CD14-positive monocyte (primary cell): Measurements from ENCODE around the gene LRBA. TPM values are rescaled to one million over a fixed set of nuclear protein-coding genes. Genes with fewer than 3 reads are reported as not detected.

ENCODE experiments used
- DNase-seq, 3 donors: peaks; one replicate each; pipeline ENCODE4 v3.0.0-alpha.2; 2011 to 2022
- H2AFZ ChIP-seq: 2 replicates; pipeline ENCODE4 v1.6.0; 2012; ENCODE audit warnings: mild to moderate bottlenecking, low read depth, low read length, inconsistent platforms; ENCODE audit not compliant: insufficient read depth, poor library complexity, severe bottlenecking
- H3K27ac ChIP-seq, 2 donors: 1 replicate in 1 of 2; 2 replicates in 1 of 2; pipeline ENCODE4 v1.5.1; 2012 to 2013; ENCODE audit warnings: low read length in 2 of 2, control low read depth in 1 of 2, inconsistent platforms in 1 of 2, low read depth in 1 of 2, mild to moderate bottlenecking in 1 of 2
- H3K27me3 ChIP-seq, 2 donors: one replicate each; pipeline versions ENCODE4 v1.6.0 to v1.6.1; 2011 to 2013; ENCODE audit warnings: low read length in 2 of 2; ENCODE audit not compliant: control insufficient read depth in 2 of 2, insufficient read depth in 2 of 2
- H3K36me3 ChIP-seq, 2 donors: replicated peaks in 1 of 2; 1 replicate in 1 of 2; 2 replicates in 1 of 2; pipeline versions ENCODE4 v1.5.1 to v1.6.1; 2012 to 2013; ENCODE audit warnings: low read length in 2 of 2, control low read depth in 1 of 2, inconsistent platforms in 1 of 2, mild to moderate bottlenecking in 1 of 2; ENCODE audit not compliant: insufficient read depth in 2 of 2, control insufficient read depth in 1 of 2
- H3K4me1 ChIP-seq, 2 donors: 1 replicate in 1 of 2; 2 replicates in 1 of 2; pipeline versions ENCODE4 v1.5.1 to v1.6.1; 2012 to 2013; ENCODE audit warnings: low read length in 2 of 2, control low read depth in 1 of 2, inconsistent platforms in 1 of 2, mild to moderate bottlenecking in 1 of 2, moderate library complexity in 1 of 2; ENCODE audit not compliant: insufficient read depth in 2 of 2, control insufficient read depth in 1 of 2
- H3K4me2 ChIP-seq: replicated peaks from 2 replicates; pipeline ENCODE3; 2012; ENCODE audit warnings: low read length, moderate library complexity, mild to moderate bottlenecking; ENCODE audit not compliant: poor library complexity, severe bottlenecking; ENCODE audit errors: extremely low read depth
- H3K4me3 ChIP-seq, 3 experiments: fragments of 200-600 bp in 1 of 3; sonication (generic) in 1 of 3; replicated peaks in 1 of 3; 1 replicate in 2 of 3; 2 replicates in 1 of 3; pipeline ENCODE4 v1.5.1; 2011 to 2013; ENCODE audit warnings: low read length in 3 of 3, mild to moderate bottlenecking in 3 of 3, control low read depth in 2 of 3, low read depth in 2 of 3, inconsistent platforms in 1 of 3, moderate library complexity in 1 of 3
- H3K79me2 ChIP-seq: 2 replicates; pipeline ENCODE4 v1.6.0; 2012; ENCODE audit warnings: mild to moderate bottlenecking, control low read depth, inconsistent platforms, low read length, moderate library complexity; ENCODE audit not compliant: insufficient read depth
- H3K9ac ChIP-seq: 2 replicates; pipeline ENCODE4 v1.6.0; 2017; ENCODE audit warnings: low read length, mild to moderate bottlenecking; ENCODE audit not compliant: insufficient read depth, poor library complexity, severe bottlenecking
- H3K9me3 ChIP-seq, 2 donors: replicated peaks in 1 of 2; 1 replicate in 1 of 2; 2 replicates in 1 of 2; pipeline versions ENCODE4 v1.5.1 to v1.6.1; 2012 to 2013; ENCODE audit warnings: low read length in 2 of 2, control low read depth in 1 of 2; ENCODE audit not compliant: control insufficient read depth in 1 of 2, insufficient read depth in 1 of 2
- H4K20me1 ChIP-seq: 2 replicates; pipeline ENCODE4 v1.6.0; 2012; ENCODE audit warnings: mild to moderate bottlenecking, low read length, control low read depth, moderate library complexity; ENCODE audit not compliant: insufficient read depth
- H3K27ac Mint-ChIP-seq, 7 donors: one replicate each; pipeline ENCODE4 v1.8.0; 2020; ENCODE audit warnings: mild to moderate bottlenecking in 7 of 7, mixed read lengths in 7 of 7, moderate library complexity in 6 of 7, inconsistent platforms in 2 of 7
- H3K27me3 Mint-ChIP-seq, 3 donors: one replicate each; pipeline ENCODE4 v1.8.0; 2021 to 2022; ENCODE audit warnings: low read depth in 3 of 3, mild to moderate bottlenecking in 3 of 3, mixed read lengths in 3 of 3, moderate library complexity in 3 of 3, inconsistent platforms in 1 of 3
- H3K36me3 Mint-ChIP-seq, 2 donors: one replicate each; pipeline ENCODE4 v1.8.0; 2020; ENCODE audit warnings: mixed read lengths in 2 of 2, inconsistent platforms in 1 of 2, mild to moderate bottlenecking in 1 of 2
- H3K4me1 Mint-ChIP-seq: one replicate; pipeline ENCODE4 v1.8.0; 2020; ENCODE audit warnings: mild to moderate bottlenecking, mixed read lengths
- H3K4me3 Mint-ChIP-seq, 2 donors: one replicate each; pipeline ENCODE4 v1.8.0; 2020; ENCODE audit warnings: mild to moderate bottlenecking in 2 of 2, mixed read lengths in 2 of 2, moderate library complexity in 1 of 2
- H3K9me3 Mint-ChIP-seq, 7 donors: one replicate each; pipeline ENCODE4 v1.8.0; 2020 to 2022; ENCODE audit warnings: mixed read lengths in 7 of 7, mild to moderate bottlenecking in 6 of 7, moderate library complexity in 6 of 7, inconsistent platforms in 2 of 7
- WGBS: methylation state at CpG from one replicate; pipeline ENCODE4 v1.1.5; 2013; ENCODE audit warnings: missing lambda C conversion rate; ENCODE audit not compliant: insufficient coverage; 5-methylcytosine and 5-hydroxymethylcytosine counted together
- intact Hi-C, 2 donors: fragments of 100-400 bp; cut with micrococcal nuclease; formaldehyde crosslinking; loops; one replicate each; pipeline versions ENCODE4 v1.15.0 to v1.15.1; 2023
- polyA plus RNA-seq, 3 donors: library from polyadenylated mRNA; depleted of rRNA in 1 of 3; unstranded in 2 of 3; stranded (reverse) in 1 of 3; fragments of 300-500 nt in 2 of 3; fragments of >200 nt in 1 of 3; fragmentation: Illumina TruSeq in 2 of 3; gene quantifications; 1 replicate in 2 of 3; 2 replicates in 1 of 3; pipeline ENCODE4 v1.2.3, GENCODE V29; 2012 to 2021
- TF ChIP-seq, protein P1 (sequence below): fragments of 200-600 bp; IDR thresholded peaks from one replicate; pipeline ENCODE4 v1.8.0; 2022; ENCODE audit warnings: antibody characterized with exemption, mild to moderate bottlenecking

Gene LRBA
- polyA plus RNA-seq, 3 donors = 1.5 to 5.5 (median 4.4) TPM

- no peak overlapping the region for H3K4me3 Mint-ChIP-seq
- no peak overlapping the region for H3K27ac ChIP-seq
- no peaks in the 10 kb centered on the region for H3K4me1 ChIP-seq
- H3K9ac ChIP-seq = no peak overlapping the region
- no peaks in the 10 kb centered on the region for H3K79me2 ChIP-seq
- TF ChIP-seq, protein P1, sequence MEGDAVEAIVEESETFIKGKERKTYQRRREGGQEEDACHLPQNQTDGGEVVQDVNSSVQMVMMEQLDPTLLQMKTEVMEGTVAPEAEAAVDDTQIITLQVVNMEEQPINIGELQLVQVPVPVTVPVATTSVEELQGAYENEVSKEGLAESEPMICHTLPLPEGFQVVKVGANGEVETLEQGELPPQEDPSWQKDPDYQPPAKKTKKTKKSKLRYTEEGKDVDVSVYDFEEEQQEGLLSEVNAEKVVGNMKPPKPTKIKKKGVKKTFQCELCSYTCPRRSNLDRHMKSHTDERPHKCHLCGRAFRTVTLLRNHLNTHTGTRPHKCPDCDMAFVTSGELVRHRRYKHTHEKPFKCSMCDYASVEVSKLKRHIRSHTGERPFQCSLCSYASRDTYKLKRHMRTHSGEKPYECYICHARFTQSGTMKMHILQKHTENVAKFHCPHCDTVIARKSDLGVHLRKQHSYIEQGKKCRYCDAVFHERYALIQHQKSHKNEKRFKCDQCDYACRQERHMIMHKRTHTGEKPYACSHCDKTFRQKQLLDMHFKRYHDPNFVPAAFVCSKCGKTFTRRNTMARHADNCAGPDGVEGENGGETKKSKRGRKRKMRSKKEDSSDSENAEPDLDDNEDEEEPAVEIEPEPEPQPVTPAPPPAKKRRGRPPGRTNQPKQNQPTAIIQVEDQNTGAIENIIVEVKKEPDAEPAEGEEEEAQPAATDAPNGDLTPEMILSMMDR = no peak
- H3K27me3 ChIP-seq = no peaks in the 10 kb centered on the region
- H3K27me3 Mint-ChIP-seq = peaks cover 0 to 3% (median 0%) of the 10 kb centered on the region in 3 donors
- no peaks in the 10 kb centered on the region for H3K4me1 Mint-ChIP-seq
- no peaks in the 10 kb centered on the region for H3K9me3 ChIP-seq
- H3K36me3 Mint-ChIP-seq = no peaks in the 10 kb centered on the region
- H3K27ac Mint-ChIP-seq = no peak overlapping the region
- no CpG with 5 or more reads among the region's 1 CpG for WGBS
- H3K9me3 Mint-ChIP-seq = peaks cover 0 to 4% (median 1%) of the 10 kb centered on the region in 7 donors
- no peak overlapping the region for H2AFZ ChIP-seq
- no peaks in the 10 kb centered on the region for H3K36me3 ChIP-seq
- intact Hi-C loops = no loop called here
- DNase-seq = no peak
- H4K20me1 ChIP-seq = no peaks in the 10 kb centered on the region
- H3K4me3 ChIP-seq = no peak overlapping the region
- H3K4me2 ChIP-seq = no peak overlapping the region
Observed at GRCh38 chr4:150515135-150515534, 499.9 kb downstream of the LRBA start.

DNA sequence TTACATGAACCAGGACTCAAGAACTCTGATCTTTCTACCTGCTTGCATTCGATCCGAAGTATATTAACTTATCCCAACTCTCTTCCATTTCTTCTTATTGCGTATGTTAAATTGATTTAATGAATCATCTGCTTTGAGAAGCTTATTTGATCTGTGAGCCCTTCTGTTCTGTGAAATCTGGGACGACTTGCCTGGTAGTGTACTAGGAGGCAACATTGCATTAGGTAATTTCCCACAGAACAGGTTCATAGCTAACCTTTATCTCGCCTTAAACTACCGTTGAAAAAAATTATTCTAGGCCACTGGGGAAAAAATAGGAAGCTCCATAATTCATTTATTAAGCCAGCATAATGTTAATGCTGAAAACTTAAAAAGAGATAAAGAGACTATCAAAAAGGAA is 500.4 kb downstream of the LRBA start:
- Histone ChIP-seq H3K27ac (no peak overlapping the region), H3K4me3 (no peak overlapping the region), H3K4me1 (no peaks in the 10 kb centered on the region), H3K36me3 (no peaks in the 10 kb centered on the region), H3K79me2 (no peaks in the 10 kb centered on the region), H3K4me2 (no peak overlapping the region), H3K27me3 (no peaks in the 10 kb centered on the region), H3K9ac (no peak overlapping the region), H2AFZ (no peak overlapping the region), H3K9me3 (no peaks in the 10 kb centered on the region), H4K20me1 (no peaks in the 10 kb centered on the region)
- Mint-ChIP-seq H3K4me3 (no peak overlapping the region), H3K36me3 (no peaks in the 10 kb centered on the region), H3K4me1 (no peaks in the 10 kb centered on the region), H3K27me3 (peaks cover 0 to 3% (median 0%) of the 10 kb centered on the region in 3 donors), H3K27ac (peak overlapping the region in 1 of 7 donors; percentile 4), H3K9me3 (peaks cover 0 to 4% (median 1%) of the 10 kb centered on the region in 7 donors)
- TF ChIP-seq, protein P1 = no peak
- intact Hi-C loops = no loop called here
- DNase-seq = no peak
- WGBS = no CpG with 5 or more reads among the region's 6 CpGs
